SK-N-SH (cell line): ENCODE results near the gene MYMK. TPM values are rescaled to one million over a fixed set of nuclear protein-coding genes. Genes with fewer than 3 reads are reported as not detected.
A peak's percentile ranks its signal among the peaks of the same experiment; 100 is the strongest.

ENCODE experiments used
- CTCF ChIA-PET: fragments of 300-600, 350-600 bp; formaldehyde crosslinking; extraction: SDS; loops from one replicate; lab custom pipeline; 2021; lab: Yijun Ruan, JAX
- POLR2A ChIA-PET: fragments of 350-600 bp; sonication (Branson Sonifier 250); formaldehyde crosslinking; extraction: SDS; loops from one replicate; lab custom pipeline; 2020; ENCODE audit warnings: antibody characterized with exemption, inconsistent platforms; lab: Yijun Ruan, JAX
- DNase-seq: peaks from one replicate; pipeline ENCODE4 v3.0.0; 2012
- H2AFZ ChIP-seq: fragments of 200-600 bp; sonication (generic); 2 replicates; pipeline ENCODE4 v1.8.1; 2016; ENCODE audit warnings: antibody characterized with exemption, mild to moderate bottlenecking, low read depth
- H3F3A ChIP-seq: fragments of 200-600 bp; sonication (generic); replicated peaks from 2 replicates; pipeline ENCODE3; 2016; ENCODE audit warnings: antibody characterized with exemption, mild to moderate bottlenecking; ENCODE audit not compliant: insufficient read depth
- H3K27ac ChIP-seq, 2 experiments: fragments of 200-500 bp in 1 of 2; fragments of 200-600 bp in 1 of 2; sonication (Bioruptor generic) in 1 of 2; sonication (generic), shearing (Covaris generic) in 1 of 2; 2 replicates each; pipeline versions ENCODE4 v1.5.1 to v1.6.1; 2014 to 2016; ENCODE audit warnings: low read depth in 2 of 2, inconsistent platforms in 1 of 2, low read length in 1 of 2, mild to moderate bottlenecking in 1 of 2, mixed read lengths in 1 of 2
- H3K27me3 ChIP-seq: fragments of 200-600 bp; sonication (generic), shearing (Covaris generic); 2 replicates; pipeline ENCODE4 v1.6.1; 2016; ENCODE audit warnings: mixed run types; ENCODE audit not compliant: insufficient read depth
- H3K36me3 ChIP-seq, 2 experiments: fragments of 200-500 bp in 1 of 2; fragments of 200-600 bp in 1 of 2; sonication (Bioruptor generic) in 1 of 2; sonication (generic) in 1 of 2; replicated peaks in 1 of 2; 2 replicates each; pipeline versions ENCODE3 to v1.5.1; 2014 to 2016; ENCODE audit warnings: low read length in 1 of 2, mild to moderate bottlenecking in 1 of 2; ENCODE audit not compliant: insufficient read depth in 2 of 2, control insufficient read depth in 1 of 2
- H3K4me1 ChIP-seq, 2 experiments: fragments of 200-500 bp in 1 of 2; fragments of 200-600 bp in 1 of 2; sonication (Bioruptor generic) in 1 of 2; sonication (generic), shearing (Covaris generic) in 1 of 2; 2 replicates each; pipeline versions ENCODE4 v1.5.1 to v1.6.1; 2014 to 2016; ENCODE audit warnings: low read depth in 1 of 2, low read length in 1 of 2, mixed run types in 1 of 2; ENCODE audit not compliant: insufficient read depth in 2 of 2, control insufficient read depth in 1 of 2
- H3K4me2 ChIP-seq: fragments of 200-600 bp; sonication (generic), shearing (Covaris generic); 2 replicates; pipeline ENCODE4 v1.6.1; 2017; ENCODE audit warnings: mixed run types
- H3K4me3 ChIP-seq, 2 experiments: fragments of 200-500 bp in 1 of 2; fragments of 200-600 bp in 1 of 2; sonication (Bioruptor generic) in 1 of 2; sonication (generic), shearing (Covaris generic) in 1 of 2; 2 replicates each; pipeline versions ENCODE4 v1.5.1 to v1.8.1; 2014 to 2016; ENCODE audit warnings: low read depth in 2 of 2, inconsistent platforms in 1 of 2, low read length in 1 of 2, mild to moderate bottlenecking in 1 of 2, mixed read lengths in 1 of 2, moderate library complexity in 1 of 2
- H3K79me2 ChIP-seq: fragments of 200-600 bp; sonication (generic); 2 replicates; pipeline ENCODE4 v1.8.1; 2017; ENCODE audit warnings: mild to moderate bottlenecking; ENCODE audit not compliant: insufficient read depth
- H3K9ac ChIP-seq: fragments of 200-600 bp; sonication (generic); 2 replicates; pipeline ENCODE4 v1.6.1; 2017; ENCODE audit warnings: mixed run types
- H3K9me2 ChIP-seq: fragments of 200-600 bp; sonication (generic); 2 replicates; pipeline ENCODE4 v1.6.1; 2017; ENCODE audit warnings: mixed run types
- H3K9me3 ChIP-seq: fragments of 200-600 bp; sonication (generic); 2 replicates; pipeline ENCODE4 v1.6.1; 2017; ENCODE audit warnings: mixed run types, mild to moderate bottlenecking, moderate library complexity
- H4K20me1 ChIP-seq: fragments of 200-600 bp; sonication (generic); 2 replicates; pipeline ENCODE4 v1.6.1; 2017; ENCODE audit warnings: mild to moderate bottlenecking, mixed run types; ENCODE audit not compliant: insufficient read depth
- CHD2 ChIP-seq: fragments of 150-350 bp; IDR thresholded peaks from 2 replicates; pipeline ENCODE4 v1.6.1; 2018; ENCODE audit warnings: low read length; ENCODE audit not compliant: partially characterized antibody
- GATA2 ChIP-seq: sonication (generic); formaldehyde crosslinking; IDR thresholded peaks from 2 replicates; pipeline ENCODE4 v1.5.0; 2020; ENCODE audit warnings: mild to moderate bottlenecking, missing genetic modification reagents
- MEF2A ChIP-seq: IDR thresholded peaks from 2 replicates; pipeline ENCODE4 v1.4.0; 2012; ENCODE audit warnings: low read depth, borderline replicate concordance
- MXI1 ChIP-seq: IDR thresholded peaks from 2 replicates; pipeline ENCODE4 v1.6.1; 2012; ENCODE audit warnings: mild to moderate bottlenecking, low read depth, low read length, improper control_type of control experiment
- POLR2AphosphoS5 ChIP-seq: IDR thresholded peaks from 2 replicates; pipeline ENCODE4 v1.6.1; 2012; ENCODE audit warnings: low read depth, low read length
- RAD21 ChIP-seq: IDR thresholded peaks from 2 replicates; pipeline ENCODE4 v1.6.1; 2012; ENCODE audit warnings: mild to moderate bottlenecking, low read length
- SIN3A ChIP-seq: IDR thresholded peaks from 2 replicates; pipeline ENCODE4 v1.6.1; 2012; ENCODE audit warnings: low read depth, mild to moderate bottlenecking, low read length, moderate library complexity, borderline replicate concordance
- TAF1 ChIP-seq: IDR thresholded peaks from 2 replicates; pipeline ENCODE4 v1.6.1; 2012; ENCODE audit warnings: low read depth, mild to moderate bottlenecking, low read length, moderate library complexity, borderline replicate concordance
- USF2 ChIP-seq: fragments of 150-350 bp; IDR thresholded peaks from 2 replicates; pipeline ENCODE4 v1.6.1; 2017; ENCODE audit warnings: antibody characterized with exemption, low read length, low read depth, borderline replicate concordance
- ZBTB33 ChIP-seq: IDR thresholded peaks from 2 replicates; pipeline ENCODE4 v1.4.0; 2012; ENCODE audit warnings: low read depth, borderline replicate concordance
- WGBS: methylation state at CpG from one replicate; pipeline ENCODE4 v1.1.6; 2017; ENCODE audit warnings: low lambda C conversion rate; 5-methylcytosine and 5-hydroxymethylcytosine counted together
- polyA plus RNA-seq, 3 experiments: library from polyadenylated mRNA; depleted of rRNA; stranded (reverse); fragments of >200 nt; gene quantifications; 2 replicates each; pipeline ENCODE4 v1.2.3, GENCODE V29; 2012
- TF ChIP-seq, protein P1 (sequence below): fragments of 150-350 bp; IDR thresholded peaks from 2 replicates; pipeline ENCODE4 v1.6.1; 2016; ENCODE audit warnings: mild to moderate bottlenecking, low read depth, low read length

MYMK gene
- polyA plus RNA-seq, 1 of the 3 experiments (the other 2 are of a cell fraction) = not detected

GRCh38 chr9:133528001-133528875 lies 3.5 kb upstream of the MYMK start:
- POLR2A ChIA-PET = interaction anchor here (0.8 to 10.7 kb wide), 11 partner anchors 14 to 189 kb away, joined by 3 to 150 read pairs (median 4); partner anchors contain the start of gene DBH
- H3K27me3 ChIP-seq = no peaks in the 10 kb centered on the region

More at GRCh38 chr9:133528001-133528875, 3.5 kb upstream of the MYMK start:
- Histone ChIP-seq H3K79me2 (no peaks in the 10 kb centered on the region), H3K9me2 (no peaks in the 10 kb centered on the region), H3K4me2 (no peak overlapping the region), H3F3A (no peaks in the 10 kb centered on the region), H4K20me1 (no peaks in the 10 kb centered on the region), H3K9ac (no peak overlapping the region), H3K9me3 (no peaks in the 10 kb centered on the region), H3K4me3 (no peak overlapping the region), H2AFZ (no peak overlapping the region), H3K27ac (peak overlapping the region in 1 of 2 experiments; percentile 100; a peak in 2 of 4 replicates), H3K4me1 (peaks cover 9 to 81% of the 10 kb centered on the region in 2 experiments; a peak in 3 of 4 replicates), H3K36me3 (no peaks in the 10 kb centered on the region)
- WGBS = 83% methylated on average over 6 of the region's 22 CpGs
- DNase-seq = no peak
- CTCF ChIA-PET = interaction anchor here (0.7 to 1.4 kb wide), 5 partner anchors 42 to 209 kb away, joined by 3 to 5 read pairs (median 3); partner anchors contain the start of gene SARDH
- TF ChIP-seq GATA2 (CRISPR knock-in tag) (no peak), SIN3A (no peak), USF2 (no peak), ZBTB33 (no peak), RAD21 (no peak), MEF2A (no peak), MXI1 (no peak), POLR2AphosphoS5 (no peak), TAF1 (no peak), CHD2 (no peak)
- TF ChIP-seq, protein P1, sequence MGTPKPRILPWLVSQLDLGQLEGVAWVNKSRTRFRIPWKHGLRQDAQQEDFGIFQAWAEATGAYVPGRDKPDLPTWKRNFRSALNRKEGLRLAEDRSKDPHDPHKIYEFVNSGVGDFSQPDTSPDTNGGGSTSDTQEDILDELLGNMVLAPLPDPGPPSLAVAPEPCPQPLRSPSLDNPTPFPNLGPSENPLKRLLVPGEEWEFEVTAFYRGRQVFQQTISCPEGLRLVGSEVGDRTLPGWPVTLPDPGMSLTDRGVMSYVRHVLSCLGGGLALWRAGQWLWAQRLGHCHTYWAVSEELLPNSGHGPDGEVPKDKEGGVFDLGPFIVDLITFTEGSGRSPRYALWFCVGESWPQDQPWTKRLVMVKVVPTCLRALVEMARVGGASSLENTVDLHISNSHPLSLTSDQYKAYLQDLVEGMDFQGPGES = no peak
